COLO829 (cell line): Measurements from ENCODE around the gene DYRK2.

Source experiments
- DNase-seq: peaks from one replicate; pipeline ENCODE4 v3.0.0; 2012; ENCODE audit warnings: low spot score

DYRK2 gene

DNA sequence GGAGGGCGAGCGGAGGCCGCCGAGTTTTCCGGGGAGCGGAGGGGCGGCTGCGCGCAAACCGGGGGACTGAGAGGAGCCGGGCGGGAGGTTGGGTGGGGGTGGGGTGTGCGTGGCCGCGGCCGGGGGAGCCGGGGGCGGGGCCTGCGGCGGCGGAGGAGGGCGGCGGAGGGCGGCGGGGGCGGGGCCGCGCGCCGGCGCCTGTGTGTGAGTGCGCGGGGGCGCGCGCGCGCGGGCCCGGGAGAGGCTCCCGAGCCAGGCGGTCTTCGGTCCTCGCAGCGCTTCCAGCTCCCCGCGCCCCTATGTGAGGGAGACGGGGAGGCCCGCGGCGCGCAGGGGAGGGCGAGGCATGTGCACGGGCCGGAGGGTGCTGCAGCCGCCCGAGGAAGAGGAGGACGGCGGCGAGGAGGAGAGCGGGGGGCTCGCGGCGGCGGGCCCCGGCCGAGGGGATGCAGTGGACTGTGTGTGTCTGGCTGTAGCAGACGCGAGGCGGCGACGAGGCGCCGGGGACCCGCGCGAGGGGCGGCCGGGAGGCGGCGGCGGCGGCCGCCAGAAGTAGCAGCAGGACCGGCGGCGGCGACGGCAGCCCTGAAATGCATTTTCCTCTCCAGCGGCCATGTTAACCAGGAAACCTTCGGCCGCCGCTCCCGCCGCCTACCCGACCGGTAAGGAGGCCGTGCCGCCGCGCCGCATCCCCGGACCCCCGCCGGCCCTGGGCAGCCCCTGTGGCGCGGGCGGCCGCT lies at the start of gene DYRK2:
Gene DYRK2, plus strand, starts transcription at position 225 of the 740 bp plus-strand sequence. Its CDS starts 389 bp downstream, at position 614.
- peak; percentile 56 for DNase-seq

DNA sequence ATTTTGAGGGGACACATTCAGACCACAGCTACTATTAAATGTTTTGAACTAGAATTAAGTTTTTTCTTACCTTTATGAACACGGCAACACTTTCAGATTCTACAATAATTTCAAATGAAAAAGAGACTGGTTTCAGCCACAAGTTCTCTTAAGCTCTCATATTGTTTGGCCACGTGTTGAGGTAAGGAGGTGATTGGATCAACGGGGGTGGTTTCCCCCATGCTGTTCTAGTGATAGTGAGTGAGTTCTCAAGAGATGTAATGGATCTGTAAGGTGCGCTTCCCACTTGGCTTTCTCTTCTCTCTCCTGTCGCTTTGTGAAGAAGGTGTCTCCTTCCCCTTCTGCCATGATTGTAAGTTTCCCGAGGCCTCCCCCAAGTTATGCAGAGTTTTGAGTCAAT lies 48.9 kb upstream of the DYRK2 start:
- no peak for DNase-seq

DNA sequence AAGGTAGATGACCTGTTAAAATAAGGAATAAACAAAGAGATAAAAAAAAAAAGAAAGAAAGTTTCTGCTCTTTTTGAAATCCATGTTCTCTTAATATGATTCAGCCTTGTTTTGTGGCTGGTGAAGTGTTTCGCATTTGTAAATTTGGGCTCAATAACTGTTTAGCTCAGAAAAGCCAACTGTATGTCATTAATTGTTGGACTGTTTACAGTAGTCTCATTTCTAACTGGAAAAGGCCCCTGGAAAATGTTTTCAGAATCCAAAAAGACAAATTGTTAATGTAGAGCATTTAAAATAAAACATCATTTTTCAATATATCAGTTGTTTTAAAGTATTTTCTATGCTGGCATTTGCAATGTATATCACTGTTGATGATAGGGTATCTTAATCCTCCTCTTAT lies 47.4 kb upstream of the DYRK2 start:
- no peak for DNase-seq

DNA sequence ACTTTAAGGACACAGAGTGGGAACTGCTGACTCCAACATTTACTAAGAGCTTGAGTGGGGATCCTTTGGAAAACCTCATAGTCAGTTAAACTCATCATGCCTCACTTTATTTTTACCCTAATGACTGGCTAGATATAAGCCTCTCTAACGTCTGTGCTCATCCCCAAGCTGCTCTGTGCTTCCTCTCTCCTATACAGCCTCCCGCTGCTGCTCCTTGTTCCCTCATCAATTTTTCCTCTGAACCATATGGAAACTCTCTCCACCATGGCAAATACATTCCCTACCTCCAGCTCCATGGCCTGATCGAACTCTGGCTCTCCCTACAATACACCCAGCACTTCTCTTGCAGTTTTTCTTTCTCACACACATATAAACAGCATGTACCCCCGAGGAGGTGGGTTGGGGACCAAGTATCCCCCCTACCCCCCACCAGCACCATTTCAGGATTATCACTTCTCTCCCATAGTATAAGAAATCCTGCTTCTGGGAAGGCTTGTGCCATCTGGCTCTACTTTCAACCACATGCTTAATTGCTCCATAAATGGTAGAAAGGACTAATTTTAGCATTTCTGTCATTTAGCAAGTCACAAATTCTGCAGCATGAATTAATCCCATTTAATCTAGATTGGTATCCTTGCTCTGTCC lies 39.2 kb upstream of the DYRK2 start:
- no peak for DNase-seq

DNA sequence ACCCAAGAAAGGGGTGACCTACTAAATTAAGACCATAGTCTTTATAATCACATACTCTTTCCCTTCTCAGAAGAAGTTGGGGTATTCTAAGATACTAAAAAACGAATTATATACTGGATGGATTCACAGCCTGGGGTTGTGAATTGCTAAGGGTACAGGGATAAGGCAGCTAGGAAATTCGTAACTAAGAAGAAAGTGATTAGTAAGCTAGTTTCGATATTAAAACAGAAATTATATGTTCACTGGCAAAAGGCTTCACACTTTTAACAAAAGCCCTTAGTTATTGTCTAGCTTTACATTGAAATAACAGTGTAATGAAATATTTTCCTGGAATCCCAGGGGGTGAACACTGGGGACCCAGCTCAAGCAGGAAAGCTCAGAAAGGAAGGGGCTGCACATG lies 35.5 kb upstream of the DYRK2 start:
- DNase-seq: no peak

DNA sequence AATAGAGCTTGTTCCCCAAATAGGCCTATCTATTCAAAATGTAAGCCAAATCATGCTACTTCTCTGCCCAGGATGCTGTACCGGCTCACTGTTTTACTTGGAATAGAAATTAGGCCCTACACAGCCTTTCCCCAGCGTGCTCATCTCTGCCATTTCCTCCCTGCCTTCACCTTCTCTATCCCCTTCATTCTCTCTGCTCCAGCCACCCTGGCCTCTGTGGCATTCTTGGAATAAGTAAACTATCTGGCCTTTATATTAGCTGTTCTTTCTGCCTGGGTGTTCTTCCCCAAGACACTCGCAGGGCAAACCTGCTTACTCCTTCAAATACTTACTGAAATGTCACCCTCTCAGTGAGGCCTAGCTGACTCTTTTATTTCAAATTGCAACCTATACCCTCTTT lies 30.9 kb upstream of the DYRK2 start:
- no peak for DNase-seq

DNA sequence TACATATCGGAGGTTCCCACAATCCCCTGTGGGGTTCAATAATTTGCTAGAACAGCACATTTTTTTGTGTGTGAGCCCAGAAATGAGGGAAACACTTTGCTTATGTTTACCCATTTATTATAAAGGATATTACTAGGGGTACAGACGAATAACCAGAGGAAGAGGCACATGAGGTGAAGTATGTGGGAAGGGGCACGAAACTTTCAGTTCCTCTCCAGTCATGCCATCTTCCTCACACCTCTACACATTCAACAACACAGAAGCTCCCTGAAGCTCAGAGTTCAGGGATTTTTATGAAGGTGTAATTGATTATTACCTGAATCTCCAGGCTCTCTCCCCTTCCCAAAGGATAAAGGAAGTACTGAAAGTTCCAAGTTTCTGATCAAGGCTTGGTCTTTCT lies 30.2 kb upstream of the DYRK2 start:
- DNase-seq: no peak

DNA sequence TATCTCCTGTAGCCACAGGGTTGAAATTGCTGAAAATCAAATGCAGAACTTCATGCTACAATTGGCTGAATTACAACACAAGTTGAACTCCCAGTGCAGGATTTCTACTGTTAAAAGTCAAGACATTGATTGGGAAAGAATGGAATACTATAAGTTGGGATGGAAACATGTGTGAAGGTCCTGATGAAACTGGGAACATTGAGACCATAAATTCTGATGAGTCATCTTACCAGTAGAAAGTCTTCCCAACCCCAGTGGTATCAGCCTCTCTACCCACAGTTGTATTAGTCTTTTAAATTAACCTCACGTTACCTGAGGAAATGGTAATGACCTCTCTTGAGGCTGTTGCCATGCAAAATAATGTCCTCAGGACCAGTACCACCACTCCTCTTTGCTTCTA lies 27.4 kb upstream of the DYRK2 start:
- no peak for DNase-seq

DNA sequence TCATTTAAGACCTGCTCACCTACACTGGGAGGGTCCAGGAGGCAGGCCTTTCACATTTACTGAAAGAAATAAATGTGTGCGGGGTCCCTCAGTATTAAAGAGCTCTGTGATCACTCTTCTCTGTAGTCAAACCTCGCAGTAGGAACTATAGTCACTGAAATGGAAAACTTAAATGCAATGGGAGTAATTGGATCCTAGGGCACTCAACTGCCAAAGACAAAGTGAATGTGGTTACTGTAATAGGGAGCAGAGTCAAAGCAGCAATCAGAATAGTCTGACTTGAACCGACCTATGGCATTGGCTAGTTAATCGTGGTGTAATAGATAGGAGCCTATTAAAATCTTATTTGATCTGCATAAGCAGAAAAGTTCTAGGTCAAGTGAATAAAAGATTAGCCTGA lies 26.6 kb upstream of the DYRK2 start:
- no peak for DNase-seq

DNA sequence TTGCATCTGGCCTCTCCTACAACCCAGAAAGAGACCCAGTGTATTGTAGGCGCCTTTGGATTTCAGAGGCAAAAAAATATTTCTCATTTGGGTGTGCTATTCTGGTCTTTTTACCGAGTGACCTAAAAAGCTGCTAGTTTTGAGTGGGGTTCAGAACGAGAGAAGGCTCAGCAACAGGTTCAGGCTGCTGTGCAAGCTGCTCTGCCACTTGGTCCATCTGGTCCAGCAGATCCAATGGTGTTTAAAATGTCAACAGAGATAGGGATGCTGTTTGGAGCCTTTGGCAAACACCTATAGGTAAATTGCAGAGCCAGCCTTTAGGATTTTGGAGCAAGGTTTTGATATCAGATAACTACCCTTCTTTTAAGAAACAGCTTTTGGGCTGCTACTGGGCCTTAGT lies 25.3 kb upstream of the DYRK2 start:
- DNase-seq: no peak

DNA sequence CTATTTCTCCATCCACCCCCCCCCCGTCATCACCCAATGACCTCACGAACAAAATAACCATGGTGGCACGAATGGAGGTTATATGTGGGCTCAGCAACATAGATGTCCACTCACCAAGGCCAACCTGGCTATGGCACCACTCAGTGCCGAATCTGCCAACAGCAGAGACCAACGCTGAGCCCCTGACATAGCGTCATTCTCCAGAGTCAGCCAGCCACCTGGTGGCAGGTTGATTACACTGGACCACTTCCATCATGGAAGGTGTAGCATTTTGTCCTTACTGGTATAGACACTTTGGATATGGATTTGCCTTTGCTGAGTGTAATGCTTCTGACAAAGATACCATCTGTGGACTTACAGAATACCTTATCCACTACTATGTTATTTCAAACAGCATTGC lies 24.2 kb upstream of the DYRK2 start:
- DNase-seq: no peak

DNA sequence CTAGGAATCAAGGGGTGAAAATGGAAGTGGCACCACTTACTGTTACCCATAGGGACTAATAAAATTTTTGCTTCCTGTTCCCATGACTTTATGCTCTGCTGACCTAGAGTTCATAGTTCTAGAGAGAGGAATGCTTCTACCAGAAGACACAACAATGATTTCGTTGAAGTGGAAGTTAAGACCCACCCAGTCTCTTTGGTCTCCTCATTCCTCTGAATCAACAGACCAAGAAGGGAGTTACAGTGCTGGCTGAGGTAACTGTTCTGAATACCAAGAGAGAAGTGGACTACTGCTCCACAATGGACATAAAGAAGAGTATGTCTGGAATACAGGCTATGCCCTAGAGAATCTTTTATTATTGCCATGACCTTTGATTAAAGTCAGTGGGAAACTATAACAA lies 23.5 kb upstream of the DYRK2 start:
- DNase-seq: peak; percentile 57

DNA sequence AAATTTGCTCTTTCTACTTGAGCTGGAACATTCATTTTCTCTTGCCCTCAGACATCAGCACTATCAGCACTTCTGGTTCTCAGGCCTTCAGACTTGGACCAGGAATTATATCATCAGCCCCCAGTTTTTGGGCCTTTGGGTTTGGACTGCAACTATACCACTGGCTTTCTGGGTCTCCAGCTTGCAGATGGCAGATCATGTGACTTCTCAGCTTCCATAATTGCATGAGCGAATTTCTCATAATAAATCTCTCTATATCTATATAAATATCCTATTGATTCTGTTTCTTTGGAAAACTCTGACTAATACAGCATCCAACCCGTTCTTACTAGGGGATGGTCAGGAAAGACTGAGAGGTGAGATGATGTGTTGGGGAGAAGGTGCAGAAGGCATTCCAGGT lies 22.4 kb upstream of the DYRK2 start:
- DNase-seq: no peak

DNA sequence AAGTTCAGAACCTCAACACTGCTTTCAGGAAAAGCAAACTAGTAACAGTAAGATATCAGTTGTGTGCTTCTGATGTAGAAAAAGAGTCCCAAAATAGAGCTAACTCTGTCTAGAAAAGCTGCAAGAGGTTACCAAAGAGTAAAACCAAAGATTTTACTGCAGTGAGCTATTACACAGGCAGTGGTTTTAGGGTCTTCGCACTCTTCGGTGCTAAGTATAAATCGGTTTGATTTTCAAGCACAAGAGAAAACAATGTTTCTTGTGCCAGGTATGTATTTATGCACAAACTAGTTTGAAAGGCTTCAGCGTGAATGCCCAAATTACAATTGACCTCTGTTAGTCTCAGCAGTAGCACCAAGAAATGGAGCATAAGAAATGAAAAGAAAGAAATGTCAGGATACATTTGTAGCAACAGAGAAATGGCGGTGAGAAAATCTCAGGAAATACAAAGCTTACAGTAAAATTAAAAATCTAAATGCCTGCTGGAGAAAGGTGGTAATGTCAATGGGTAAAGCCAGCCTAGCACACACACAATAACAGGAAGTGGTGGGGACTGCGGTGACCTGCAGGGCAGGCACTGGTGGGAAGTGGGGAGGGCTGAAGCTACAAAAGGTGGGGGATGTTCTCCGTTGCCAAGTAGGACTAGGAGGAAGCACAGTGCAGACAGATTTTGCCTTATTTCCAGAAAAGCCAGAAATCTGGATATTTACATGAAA lies 18.0 kb upstream of the DYRK2 start:
- no peak for DNase-seq

DNA sequence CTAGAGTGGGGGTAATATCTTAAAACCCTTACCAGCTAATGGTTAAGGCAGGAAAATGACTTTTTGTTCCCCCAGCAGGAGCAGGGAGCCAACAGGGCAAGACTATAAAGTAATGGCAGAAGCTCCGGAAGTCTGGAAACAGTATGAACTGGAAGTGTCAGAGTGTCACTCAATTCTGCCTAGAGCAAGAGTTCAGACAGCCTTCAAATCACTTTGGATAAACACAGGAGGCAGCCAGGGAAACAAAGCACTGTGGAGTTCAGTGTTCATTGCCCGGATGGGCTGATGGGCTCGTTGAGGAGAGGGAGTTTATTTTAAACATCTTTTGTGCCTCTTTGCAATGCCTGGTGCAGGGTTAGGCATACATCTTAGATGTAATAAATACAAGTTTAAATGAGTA lies 16.5 kb upstream of the DYRK2 start:
- DNase-seq: no peak

DNA sequence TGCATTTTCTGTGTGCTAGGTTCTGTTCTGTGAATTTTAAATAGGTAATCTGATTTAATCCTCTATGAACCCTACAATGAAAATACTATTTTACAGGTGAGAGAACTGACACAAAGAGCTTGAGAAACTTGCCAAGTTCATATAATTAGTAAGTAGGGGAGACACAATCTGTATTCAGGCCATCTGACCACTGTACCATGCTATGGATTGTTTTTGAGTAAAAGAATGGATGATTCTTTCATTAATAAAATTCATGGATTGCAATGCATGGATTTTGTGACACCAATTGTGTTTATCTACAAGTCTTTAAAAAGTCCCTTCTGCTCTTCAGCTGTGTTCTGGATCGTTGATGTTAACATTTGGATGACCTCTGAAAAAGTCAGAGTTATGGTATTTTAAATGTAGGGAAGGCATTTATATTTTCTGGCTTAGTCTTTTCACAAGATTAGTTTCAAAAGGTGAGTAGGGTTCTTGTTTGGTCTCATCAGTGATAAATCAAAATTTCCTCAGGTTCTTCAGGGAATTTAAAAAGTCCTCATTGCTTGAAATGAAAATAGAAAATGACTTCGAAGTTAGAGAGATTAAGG lies 15.4 kb upstream of the DYRK2 start:
- no peak for DNase-seq

DNA sequence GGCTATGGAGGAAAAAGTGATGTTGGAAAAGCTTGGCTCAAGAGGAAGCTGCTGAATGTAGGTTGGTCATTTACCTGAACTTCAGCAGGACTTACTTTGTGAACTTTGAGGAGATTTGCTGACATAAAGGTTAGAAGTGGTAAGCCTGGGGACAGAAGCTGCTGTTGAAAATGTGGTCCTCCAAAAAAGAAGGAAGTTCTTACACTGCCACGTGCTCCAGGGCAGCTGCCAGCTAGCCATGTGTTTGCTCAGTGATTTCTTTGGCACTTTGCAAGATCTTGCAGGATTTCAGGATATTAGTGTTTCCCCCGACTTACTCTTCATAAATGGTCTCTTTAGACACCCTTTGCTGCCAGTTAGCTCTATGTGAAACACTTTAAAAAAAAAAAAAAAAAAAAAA lies 14.8 kb upstream of the DYRK2 start:
- no peak for DNase-seq

DNA sequence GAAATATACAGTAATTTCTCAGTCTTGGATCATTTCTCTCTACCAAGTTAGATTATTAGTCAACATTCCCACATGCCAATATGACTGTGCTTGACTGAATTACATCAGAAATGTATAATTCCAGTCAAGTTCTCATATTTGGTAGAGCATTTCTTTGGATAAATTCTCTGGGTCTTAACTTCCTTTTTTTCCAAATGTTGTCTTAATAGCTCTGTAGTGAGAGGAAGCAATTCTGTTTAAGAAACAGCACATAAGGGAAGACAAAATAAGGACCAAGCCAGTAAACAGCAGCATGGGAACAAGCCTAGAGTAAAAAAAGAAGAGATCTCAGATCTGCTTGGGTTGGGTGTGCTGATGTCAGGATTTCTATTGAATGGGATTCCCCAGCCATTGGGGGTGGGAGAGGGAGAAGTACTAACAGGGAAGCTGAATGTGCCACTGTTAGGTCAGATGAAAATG lies 14.2 kb upstream of the DYRK2 start:
- DNase-seq: no peak

DNA sequence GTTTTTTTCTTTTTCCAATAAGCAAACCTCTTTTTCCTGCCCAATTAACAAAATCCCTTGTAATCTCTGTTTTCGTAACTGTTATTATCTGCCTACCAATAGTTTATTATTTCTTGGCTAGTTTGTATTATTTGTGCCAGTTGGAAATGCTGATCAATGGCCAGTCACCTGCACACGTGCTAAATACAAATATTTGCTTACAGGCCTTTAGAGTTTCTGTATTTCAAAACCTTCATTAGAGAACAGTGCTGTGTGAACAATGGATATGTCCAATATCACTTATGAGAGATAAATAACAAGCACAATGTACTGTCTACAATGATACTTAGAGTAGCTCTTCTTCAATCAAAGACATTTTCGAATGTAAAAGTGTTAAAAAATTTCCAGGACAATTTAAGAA lies 10.8 kb upstream of the DYRK2 start:
- DNase-seq: no peak

DNA sequence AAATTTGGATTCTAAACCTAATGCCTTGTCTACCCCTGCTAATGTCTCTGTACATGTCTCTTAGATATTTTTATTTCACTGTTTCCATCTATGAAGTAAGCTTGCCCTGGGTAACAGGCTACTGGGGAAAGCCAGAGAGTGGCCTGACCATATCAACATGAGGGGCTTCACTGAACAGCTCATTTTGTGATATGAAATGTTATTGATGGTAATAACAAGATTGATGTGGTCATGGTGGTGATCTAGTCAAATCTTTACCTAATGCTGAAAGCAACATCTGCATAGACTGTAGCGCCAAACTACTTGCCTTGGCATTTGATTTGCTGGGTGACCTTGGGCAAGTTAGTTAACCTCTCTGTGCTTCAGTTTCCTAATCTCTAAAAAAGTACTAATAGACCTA lies 9.9 kb upstream of the DYRK2 start:
- no peak for DNase-seq

DNA sequence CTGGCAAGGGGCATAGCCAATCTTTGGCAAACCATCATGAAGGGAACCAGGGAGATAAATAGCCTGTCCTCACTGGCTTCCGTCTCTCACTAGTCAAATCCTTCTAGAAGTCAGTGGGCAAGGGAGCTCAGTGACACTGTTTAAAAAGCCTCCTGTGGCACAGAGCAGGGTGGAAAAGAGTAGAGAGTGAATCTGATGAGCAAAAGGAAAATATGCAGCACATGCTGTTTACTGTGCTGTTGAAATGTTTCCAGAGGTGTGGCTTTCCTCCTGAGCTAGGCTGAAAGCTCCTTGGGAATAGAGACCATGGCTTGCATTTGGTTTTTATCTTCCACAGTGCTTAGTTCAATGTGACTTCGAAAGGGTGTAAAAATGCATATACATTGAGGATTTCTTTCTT lies 7.7 kb upstream of the DYRK2 start:
- DNase-seq: no peak

DNA sequence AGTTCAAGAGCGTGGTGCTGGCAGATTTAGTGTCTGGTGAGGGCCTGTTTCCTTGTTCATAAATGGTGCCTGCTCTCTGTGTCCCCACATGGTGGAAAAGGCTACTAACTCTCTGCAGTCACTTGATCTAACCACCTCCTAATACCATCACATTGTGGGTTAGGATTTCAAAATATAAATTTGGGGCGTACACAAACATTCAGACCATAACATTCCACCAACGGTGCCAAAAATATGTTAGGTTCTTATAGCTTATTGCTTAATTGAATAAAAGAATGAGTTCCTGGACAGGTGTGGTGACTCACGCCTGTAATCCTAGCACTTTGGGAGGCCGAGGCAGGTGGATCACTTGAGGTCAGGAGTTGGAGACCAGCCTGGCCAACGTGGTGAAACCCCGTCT lies 3.4 kb upstream of the DYRK2 start:
- no peak for DNase-seq

DNA sequence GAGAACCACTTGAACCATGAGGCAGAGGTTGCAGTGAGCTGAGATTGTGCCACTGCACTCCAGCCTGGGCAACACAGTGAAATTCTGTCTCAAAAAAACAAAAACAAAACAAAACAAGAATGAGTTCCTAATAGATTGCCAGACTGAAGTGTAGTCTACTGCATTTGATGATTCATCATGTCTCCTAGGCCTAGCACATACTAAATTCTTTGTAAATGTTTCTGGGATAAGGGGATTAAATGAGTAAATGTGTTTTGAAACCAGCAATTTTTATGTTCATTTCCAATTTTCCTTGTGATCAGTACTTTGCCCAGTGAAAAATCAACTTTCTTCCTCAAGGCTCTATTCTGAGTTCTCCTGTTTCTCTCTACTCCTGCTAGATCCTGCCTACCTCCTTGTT lies 2.9 kb upstream of the DYRK2 start:
- DNase-seq: no peak
